A549 (cell line): Measurements from ENCODE around the gene GAS1. TPM values are rescaled to one million over a fixed set of nuclear protein-coding genes. Genes with fewer than 3 reads are reported as not detected.

Experiments
- ATAC-seq, 2 experiments: fragments of 200-7000 bp in 1 of 2; fragments of >200 bp in 1 of 2; cut with Nextera tagmentation in 1 of 2; cut with Tn5 transposase in 1 of 2; 3 replicates each; pipeline versions ENCODE4 v1.8.0 to v1.9.1; 2018 to 2020; ENCODE audit warnings: mild to moderate bottlenecking in 1 of 2, moderate library complexity in 1 of 2
- CTCF ChIA-PET: fragments of 300-600 bp; sonication (Branson Sonifier 250); formaldehyde crosslinking; extraction: SDS; loops from one replicate; lab custom pipeline; 2021; ENCODE audit warnings: antibody characterized with exemption, inconsistent platforms; lab: Yijun Ruan, JAX
- POLR2A ChIA-PET: fragments of 350-600 bp; formaldehyde crosslinking; extraction: SDS; loops from one replicate; lab custom pipeline; 2021; ENCODE audit warnings: antibody characterized with exemption, inconsistent platforms; lab: Yijun Ruan, JAX
- DNase-seq, 2 experiments: peaks; one replicate each; pipeline versions ENCODE4 v3.0.0 to v3.0.0-alpha.2; 2011 to 2016; ENCODE audit warnings: low read depth in 1 of 2, low spot score in 1 of 2
- FAIRE-seq: peaks from 2 replicates; lab custom pipeline; 2011; peaks lifted over from hg19 to GRCh38; lab: Jason Lieb, UNC
- H3K27ac ChIP-seq, 2 experiments: fragments of >200 bp; sonication (Bioruptor Twin); formaldehyde crosslinking; 3 replicates each; pipeline ENCODE4 v1.5.1; 2016 to 2017
- H3K4me1 ChIP-seq: fragments of >200 bp; sonication (Bioruptor Twin); formaldehyde crosslinking; 3 replicates; pipeline ENCODE4 v1.6.1; 2016
- H3K4me2 ChIP-seq: fragments of >200 bp; sonication (Bioruptor Twin); formaldehyde crosslinking; 3 replicates; pipeline ENCODE4 v1.6.1; 2016
- H3K4me3 ChIP-seq: fragments of >200 bp; sonication (Bioruptor Twin); formaldehyde crosslinking; 3 replicates; pipeline ENCODE4 v1.5.1; 2016
- H3K9me3 ChIP-seq: fragments of >200 bp; sonication (Bioruptor Twin); formaldehyde crosslinking; 3 replicates; pipeline ENCODE4 v1.6.1; 2016
- CEBPB ChIP-seq, 2 experiments: fragments of >200 bp in 1 of 2; sonication (Bioruptor Twin) in 1 of 2; formaldehyde crosslinking in 1 of 2; IDR thresholded peaks; 2 replicates each; pipeline ENCODE4 v1.6.1; 2012 to 2016
- CHD2 ChIP-seq: fragments of 150-350 bp; IDR thresholded peaks from 2 replicates; pipeline ENCODE4 v1.6.1; 2014; ENCODE audit warnings: low read length; ENCODE audit not compliant: partially characterized antibody
- CTCF ChIP-seq: fragments of >200 bp; sonication (Bioruptor Twin); formaldehyde crosslinking; IDR thresholded peaks from 3 replicates; pipeline ENCODE4 v1.5.1; 2016
- E2F6 ChIP-seq: IDR thresholded peaks from 2 replicates; pipeline ENCODE4 v1.6.1; 2012; ENCODE audit warnings: low read depth, borderline replicate concordance
- EP300 ChIP-seq, 2 experiments: fragments of >200 bp; sonication (Bioruptor Twin); formaldehyde crosslinking; IDR thresholded peaks; 2 replicates in 1 of 2; 3 replicates in 1 of 2; pipeline ENCODE4 v1.6.1; 2016 to 2017
- FOSB ChIP-seq: fragments of 250-450 bp; sonication (Bioruptor Pico); IDR thresholded peaks from 2 replicates; pipeline ENCODE4 v1.5.0; 2020; ENCODE audit warnings: mild to moderate bottlenecking, moderate library complexity
- FOSL2 ChIP-seq, 2 experiments: fragments of 450-650 bp in 1 of 2; fragments of >200 bp in 1 of 2; sonication (Bioruptor Twin) in 1 of 2; formaldehyde crosslinking; IDR thresholded peaks; 2 replicates each; pipeline versions ENCODE4 v1.5.0 to v1.6.1; 2016 to 2020; ENCODE audit warnings: mild to moderate bottlenecking in 1 of 2, moderate library complexity in 1 of 2
- GATA3 ChIP-seq: IDR thresholded peaks from 2 replicates; pipeline ENCODE4 v1.6.1; 2012; ENCODE audit warnings: borderline replicate concordance
- HDAC2 ChIP-seq: fragments of 200-600 bp; sonication (generic); IDR thresholded peaks from 2 replicates; pipeline ENCODE4 v1.6.1; 2016
- HES2 ChIP-seq: fragments of >200 bp; sonication (Bioruptor Twin); formaldehyde crosslinking; IDR thresholded peaks from 2 replicates; pipeline ENCODE4 v1.6.1; 2016
- HOXA7 ChIP-seq: fragments of 250-450 bp; sonication (Bioruptor Pico); IDR thresholded peaks from 2 replicates; pipeline ENCODE4 v1.5.0; 2020; ENCODE audit warnings: mild to moderate bottlenecking, moderate library complexity
- JUNB ChIP-seq: fragments of >200 bp; sonication (Bioruptor Twin); formaldehyde crosslinking; IDR thresholded peaks from 2 replicates; pipeline ENCODE4 v1.6.1; 2016
- KDM1A ChIP-seq: fragments of 200-600 bp; sonication (generic); IDR thresholded peaks from 2 replicates; pipeline ENCODE4 v1.6.1; 2016; ENCODE audit warnings: low read depth, mild to moderate bottlenecking
- MAZ ChIP-seq: fragments of 150-350 bp; IDR thresholded peaks from 2 replicates; pipeline ENCODE4 v1.6.1; 2014; ENCODE audit warnings: antibody characterized with exemption, low read depth, low read length, borderline replicate concordance
- MYC ChIP-seq: IDR thresholded peaks from 2 replicates; pipeline ENCODE4 v1.6.1; 2012; ENCODE audit warnings: mild to moderate bottlenecking, inconsistent platforms, low read length, improper control_type of control experiment, borderline replicate concordance
- NR3C1 ChIP-seq: fragments of >200 bp; sonication (Bioruptor Twin); formaldehyde crosslinking; IDR thresholded peaks from 3 replicates; pipeline ENCODE4 v1.6.1; 2017
- PBX3 ChIP-seq: IDR thresholded peaks from 2 replicates; pipeline ENCODE4 v1.6.1; 2012
- RAD21 ChIP-seq, 2 experiments: fragments of >200 bp in 1 of 2; sonication (Bioruptor Twin) in 1 of 2; formaldehyde crosslinking in 1 of 2; IDR thresholded peaks in 1 of 2; conservative IDR thresholded peaks in 1 of 2; 2 replicates in 1 of 2; 3 replicates in 1 of 2; pipeline ENCODE4 v1.6.1; 2012 to 2018; ENCODE audit warnings: inconsistent platforms in 1 of 2
- REST ChIP-seq: fragments of 200-600 bp; sonication (generic); IDR thresholded peaks from 2 replicates; pipeline ENCODE4 v1.6.1; 2016; ENCODE audit warnings: antibody characterized with exemption, mild to moderate bottlenecking, moderate library complexity
- RFX5 ChIP-seq: fragments of 450-650 bp; IDR thresholded peaks from 2 replicates; pipeline ENCODE4 v1.7.1; 2014; ENCODE audit warnings: antibody characterized with exemption, mild to moderate bottlenecking, moderate library complexity
- SMC3 ChIP-seq: fragments of >200 bp; sonication (Bioruptor Twin); formaldehyde crosslinking; IDR thresholded peaks from 3 replicates; pipeline ENCODE4 v1.6.1; 2018; ENCODE audit warnings: inconsistent platforms
- ZFP36 ChIP-seq: fragments of 450-650 bp; IDR thresholded peaks from 2 replicates; pipeline ENCODE4 v1.6.1; 2014; ENCODE audit warnings: borderline replicate concordance; ENCODE audit not compliant: partially characterized antibody
- WGBS: methylation state at CpG from one replicate; pipeline ENCODE4 v1.1.6; 2017; ENCODE audit errors: missing lambda C conversion rate; 5-methylcytosine and 5-hydroxymethylcytosine counted together
- polyA plus RNA-seq, 4 experiments: library from polyadenylated mRNA; depleted of rRNA in 3 of 4; stranded (reverse); fragments of >200 nt; fragmentation: RNase III in 1 of 4; extraction: RNeasy Plus Mini Kit Qiagen cat#74134 plus additional on column Dnase treatment in 1 of 4; gene quantifications; 2 replicates in 3 of 4; 3 replicates in 1 of 4; pipeline ENCODE4 v1.2.3, GENCODE V29; 2011 to 2017

GAS1 gene
- polyA plus RNA-seq, 2 of the 4 experiments (the other 2 are of a cell fraction): 0.03 TPM; not detected in 1

GRCh38 chr9:86912210-86912609 lies 35.1 kb downstream of the GAS1 start:
- no peaks in the 10 kb centered on the region for H3K4me1 ChIP-seq
- ATAC-seq: no peak
- TF ChIP-seq GATA3 (no peak), REST (no peak), MAZ (no peak), HOXA7 (CRISPR knock-in tag) (no peak), CTCF (no peak), ZFP36 (no peak), CHD2 (no peak), HES2 (no peak), PBX3 (no peak), JUNB (no peak), CEBPB (IDR thresholded peaks at IDR 0.05) (no peak), RFX5 (no peak), SMC3 (no peak), EP300 (IDR thresholded peaks at IDR 0.05) (no peak), NR3C1 (no peak), E2F6 (no peak), MYC (no peak), RAD21 (conservative IDR thresholded peaks at IDR 0.05 in 1 of 2, IDR thresholded peaks at IDR 0.05 in 1 of 2) (no peak), KDM1A (no peak)
- no peak for FAIRE-seq
- H3K4me3 ChIP-seq: no peak overlapping the region
- no peak overlapping the region for H3K27ac ChIP-seq
- no peak for DNase-seq
- H3K4me2 ChIP-seq: no peak overlapping the region
- ChIA-PET CTCF (no interaction called here), POLR2A (no interaction called here)
- 60% methylated on average over 3 of the region's 3 CpGs for WGBS
- H3K9me3 ChIP-seq: no peaks in the 10 kb centered on the region; the same call in 2 of the 3 replicates

GRCh38 chr9:86909388-86909787 lies 37.9 kb downstream of the GAS1 start:
- CTCF ChIA-PET: interaction anchor here (1.1 to 1.3 kb wide), 2 partner anchors 37 to 495 kb away, joined by 3 to 5 read pairs; no protein-coding TSS in a partner anchor
- ATAC-seq (no peak), DNase-seq (no peak), FAIRE-seq (no peak)
- no peaks in the 10 kb centered on the region; the same call in 2 of the 3 replicates for H3K9me3 ChIP-seq
- TF ChIP-seq HDAC2: no peak
- TF ChIP-seq FOSL2 (IDR thresholded peaks at IDR 0.05): no peak
- peak; percentile 45 for TF ChIP-seq FOSL2 (CRISPR knock-in tag; IDR thresholded peaks at IDR 0.05)
- TF ChIP-seq FOSB (CRISPR knock-in tag): no peak
- 5% methylated on average over 2 of the region's 2 CpGs for WGBS
- H3K27ac ChIP-seq: no peak overlapping the region
- no peak overlapping the region for H3K4me2 ChIP-seq
- no peak overlapping the region for H3K4me3 ChIP-seq
- no peaks in the 10 kb centered on the region for H3K4me1 ChIP-seq
- POLR2A ChIA-PET: no interaction called here
